AG09309 (cell line): ENCODE measurements around the gene BET1L.

Source experiments
- DNase-seq: peaks from one replicate; pipeline ENCODE4 v3.0.0-alpha.2; 2010; ENCODE audit warnings: low read depth
- H3K4me3 ChIP-seq: 2 replicates; pipeline ENCODE4 v1.5.1; 2011; ENCODE audit warnings: mild to moderate bottlenecking, low read depth, low read length, moderate library complexity; ENCODE audit not compliant: control insufficient read depth
- CTCF ChIP-seq: IDR thresholded peaks from 2 replicates; pipeline ENCODE4 v1.5.1; 2011; ENCODE audit warnings: mild to moderate bottlenecking, low read depth, low read length, inconsistent platforms; ENCODE audit not compliant: insufficient read depth, control insufficient read depth; ENCODE audit errors: missing control alignments

Gene BET1L

GRCh38 chr11:210122-210802 lies 3.1 kb upstream of the BET1L start:
- peak overlapping the region; percentile 91 for H3K4me3 ChIP-seq

GRCh38 chr11:209275-210121 lies 2.3 kb upstream of the BET1L start:
- no peak for TF ChIP-seq CTCF
- H3K4me3 ChIP-seq = peak overlapping the region; percentile 91
- DNase-seq = no peak

More at GRCh38 chr11:210122-210802, 3.1 kb upstream of the BET1L start:
- TF ChIP-seq CTCF = no peak
- no peak for DNase-seq

- no peak for DNase-seq
- H3K4me3 ChIP-seq = peak overlapping the region; percentile 91
These were observed 1.7 kb upstream of the BET1L start for GRCh38 chr11:208917-209260.

GRCh38 chr11:208181-208916 lies 1.1 kb upstream of the BET1L start:
- DNase-seq = no peak
- no peak for TF ChIP-seq CTCF
- H3K4me3 ChIP-seq = peak overlapping the region; percentile 91

More at GRCh38 chr11:208917-209260, 1.7 kb upstream of the BET1L start:
- TF ChIP-seq CTCF = no peak

GRCh38 chr11:207863-208180 lies 623 bp upstream of the BET1L start:
- TF ChIP-seq CTCF = no peak
- DNase-seq = no peak
- H3K4me3 ChIP-seq = peak overlapping the region; percentile 91

GRCh38 chr11:206526-207207 lies 532 bp downstream of the BET1L start:
- no peak for DNase-seq
- H3K4me3 ChIP-seq = peak overlapping the region; percentile 91
- no peak for TF ChIP-seq CTCF
